ENCODE results near the gene CCDC102B.
"Not testable (repeated sequence)": the region's sequence is repeated elsewhere in the genome, so short reads cannot be mapped to it uniquely, and the experiment has no call there.

The CCDC102B gene

DNA sequence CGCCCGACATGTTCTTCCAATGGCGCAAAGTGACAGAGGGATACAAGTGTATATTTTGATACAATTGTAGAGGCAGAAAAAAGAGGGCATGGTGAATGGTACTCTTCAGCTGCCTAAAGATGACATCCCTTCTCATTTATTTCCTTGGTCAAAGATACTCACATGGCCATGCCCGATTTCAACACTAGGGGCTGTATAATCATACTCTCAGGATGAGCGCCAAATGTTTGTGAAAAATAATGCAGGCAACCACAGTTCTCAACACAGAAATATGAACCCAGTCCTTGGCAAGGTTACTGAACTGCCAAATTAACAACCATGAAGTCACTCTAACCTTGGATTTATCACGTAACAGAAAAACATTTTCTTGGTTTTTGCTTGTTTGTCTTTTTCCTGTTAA is 204.4 kb downstream of the CCDC102B start:
- H3K79me1 ChIP-seq (ENCODE audit: low read length) = no peaks in the 10 kb centered on the region
- no peak overlapping the region for H3K9ac ChIP-seq (ENCODE audit: low read length)
- no peak overlapping the region for H2BK12ac ChIP-seq (ENCODE audit: low read length)
- no peak overlapping the region for H3K4me3 ChIP-seq (ENCODE audit: low read depth, low read length)
- no peak overlapping the region for H3K27ac ChIP-seq (ENCODE audit: low read depth, low read length)
- no peak overlapping the region for H2BK120ac ChIP-seq (ENCODE audit: insufficient read depth, low read length, poor library complexity)
- no peak overlapping the region for H2BK5ac ChIP-seq (ENCODE audit: low read depth, low read length, poor library complexity)
- no peak overlapping the region for H3K4me2 ChIP-seq (ENCODE audit: low read length)
- H4K12ac ChIP-seq (ENCODE audit: low read depth, low read length) = no peak overlapping the region
- H3K14ac ChIP-seq (ENCODE audit: low read length) = no peak overlapping the region
- no peak for DNase-seq
- H3K79me2 ChIP-seq (ENCODE audit: control insufficient read depth, insufficient read depth, low read length, poor library complexity) = no peaks in the 10 kb centered on the region
- H3K23ac ChIP-seq (ENCODE audit: low read length) = no peak overlapping the region
- WGBS (ENCODE audit: extremely low coverage, insufficient coverage, insufficient read length) = no CpG with 5 or more reads among the region's 6 CpGs
- H3K9me3 ChIP-seq (ENCODE audit: insufficient read depth, low read depth, low read length) = no peaks in the 10 kb centered on the region
- no peak overlapping the region for H4K91ac ChIP-seq (ENCODE audit: low read depth, low read length)
- H3K27me3 ChIP-seq (ENCODE audit: insufficient read depth, low read length) = no peaks in the 10 kb centered on the region
- no peak overlapping the region for H2AK5ac ChIP-seq (ENCODE audit: low read length)
- H3K18ac ChIP-seq (ENCODE audit: low read length) = no peak overlapping the region
- H3K36me3 ChIP-seq (ENCODE audit: control insufficient read depth in 1 of 2, insufficient read depth in 2 of 2, low read length in 2 of 2) = no peaks in the 10 kb centered on the region
- no peak overlapping the region for H4K8ac ChIP-seq (ENCODE audit: low read depth, low read length)
- H3K4ac ChIP-seq (ENCODE audit: low read depth, low read length) = no peak overlapping the region
- H2AFZ ChIP-seq (ENCODE audit: insufficient read depth, low read length, poor library complexity) = no peak overlapping the region
- no peaks in the 10 kb centered on the region for H3K4me1 ChIP-seq (ENCODE audit: control insufficient read depth in 1 of 2, insufficient read depth in 2 of 2, low read length in 2 of 2)

DNA sequence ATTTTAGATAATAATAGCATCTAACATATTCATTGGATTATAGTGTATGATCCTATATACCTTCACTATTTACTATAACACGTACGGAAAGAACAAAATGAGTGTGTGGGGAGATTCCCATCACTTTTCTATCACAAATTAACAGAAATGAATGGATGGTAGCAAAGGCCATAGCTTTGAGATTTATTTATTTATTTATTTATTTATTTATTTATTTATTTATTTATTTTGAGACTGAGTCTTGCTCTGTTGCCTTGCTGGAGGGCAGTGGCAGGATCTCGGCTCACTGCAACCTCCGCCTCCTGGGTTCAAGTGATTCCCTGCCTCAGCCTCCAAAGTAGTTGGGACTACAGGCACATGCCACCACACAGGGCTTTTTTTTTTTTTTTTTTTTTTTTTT is 208.3 kb downstream of the CCDC102B start:
- not testable (repeated sequence) for H2BK12ac ChIP-seq (ENCODE audit: low read length); H3K27ac ChIP-seq (ENCODE audit: low read depth, low read length); H2BK5ac ChIP-seq (ENCODE audit: low read depth, low read length, poor library complexity); H3K4ac ChIP-seq (ENCODE audit: low read depth, low read length); H3K9ac ChIP-seq (ENCODE audit: low read length); H4K12ac ChIP-seq (ENCODE audit: low read depth, low read length); H4K8ac ChIP-seq (ENCODE audit: low read depth, low read length); H3K4me2 ChIP-seq (ENCODE audit: low read length); H2AK5ac ChIP-seq (ENCODE audit: low read length); H3K4me3 ChIP-seq (ENCODE audit: low read depth, low read length); H3K14ac ChIP-seq (ENCODE audit: low read length); H3K4me1 ChIP-seq (ENCODE audit: control insufficient read depth in 1 of 2, insufficient read depth in 2 of 2, low read length in 2 of 2); H3K18ac ChIP-seq (ENCODE audit: low read length); H2AFZ ChIP-seq (ENCODE audit: insufficient read depth, low read length, poor library complexity); H3K36me3 ChIP-seq (ENCODE audit: control insufficient read depth in 1 of 2, insufficient read depth in 2 of 2, low read length in 2 of 2); H3K79me1 ChIP-seq (ENCODE audit: low read length); H3K27me3 ChIP-seq (ENCODE audit: insufficient read depth, low read length); DNase-seq; H2BK120ac ChIP-seq (ENCODE audit: insufficient read depth, low read length, poor library complexity); H3K79me2 ChIP-seq (ENCODE audit: control insufficient read depth, insufficient read depth, low read length, poor library complexity); H4K91ac ChIP-seq (ENCODE audit: low read depth, low read length); H3K9me3 ChIP-seq (ENCODE audit: insufficient read depth, low read depth, low read length); H3K23ac ChIP-seq (ENCODE audit: low read length)
- WGBS (ENCODE audit: extremely low coverage, insufficient coverage, insufficient read length) = no CpG with 5 or more reads among the region's 4 CpGs

DNA sequence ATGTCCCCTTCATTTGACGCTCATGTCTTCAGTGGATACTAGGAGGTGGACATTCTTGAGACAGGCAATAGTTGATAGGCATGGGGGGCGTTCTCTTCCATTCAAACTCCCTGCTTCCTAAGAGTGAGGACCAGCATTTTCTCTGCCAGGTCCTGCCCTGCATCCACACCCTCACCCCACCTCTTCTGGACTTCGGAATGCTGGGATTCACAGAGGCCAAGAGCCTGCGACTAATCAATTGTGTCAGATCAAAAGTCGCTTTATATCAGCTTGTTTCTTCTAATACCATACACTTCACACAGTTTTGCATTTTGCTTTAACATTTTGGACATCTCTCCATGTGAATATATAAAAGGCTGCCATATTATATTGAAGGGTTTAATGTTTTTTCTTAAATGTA is 210.7 kb downstream of the CCDC102B start:
- Histone ChIP-seq H2AK5ac (ENCODE audit: low read length) (no peak overlapping the region), H3K18ac (ENCODE audit: low read length) (no peak overlapping the region), H4K12ac (ENCODE audit: low read depth, low read length) (no peak overlapping the region), H3K4me2 (ENCODE audit: low read length) (no peak overlapping the region), H2BK120ac (ENCODE audit: insufficient read depth, low read length, poor library complexity) (no peak overlapping the region), H2BK12ac (ENCODE audit: low read length) (no peak overlapping the region), H3K79me2 (ENCODE audit: control insufficient read depth, insufficient read depth, low read length, poor library complexity) (no peaks in the 10 kb centered on the region), H3K4me1 (ENCODE audit: control insufficient read depth in 1 of 2, insufficient read depth in 2 of 2, low read length in 2 of 2) (no peaks in the 10 kb centered on the region), H2BK5ac (ENCODE audit: low read depth, low read length, poor library complexity) (no peak overlapping the region), H4K8ac (ENCODE audit: low read depth, low read length) (no peak overlapping the region), H3K9ac (ENCODE audit: low read length) (no peak overlapping the region), H2AFZ (ENCODE audit: insufficient read depth, low read length, poor library complexity) (no peak overlapping the region), H3K23ac (ENCODE audit: low read length) (no peak overlapping the region), H3K27ac (ENCODE audit: low read depth, low read length) (no peak overlapping the region), H3K27me3 (ENCODE audit: insufficient read depth, low read length) (no peaks in the 10 kb centered on the region), H3K14ac (ENCODE audit: low read length) (no peak overlapping the region), H3K79me1 (ENCODE audit: low read length) (no peaks in the 10 kb centered on the region), H3K4me3 (ENCODE audit: low read depth, low read length) (no peak overlapping the region), H3K36me3 (ENCODE audit: control insufficient read depth in 1 of 2, insufficient read depth in 2 of 2, low read length in 2 of 2) (no peaks in the 10 kb centered on the region), H3K9me3 (ENCODE audit: insufficient read depth, low read depth, low read length) (no peaks in the 10 kb centered on the region), H3K4ac (ENCODE audit: low read depth, low read length) (no peak overlapping the region), H4K91ac (ENCODE audit: low read depth, low read length) (no peak overlapping the region)
- WGBS (ENCODE audit: extremely low coverage, insufficient coverage, insufficient read length) = no CpG with 5 or more reads among the region's 5 CpGs
- DNase-seq = no peak

DNA sequence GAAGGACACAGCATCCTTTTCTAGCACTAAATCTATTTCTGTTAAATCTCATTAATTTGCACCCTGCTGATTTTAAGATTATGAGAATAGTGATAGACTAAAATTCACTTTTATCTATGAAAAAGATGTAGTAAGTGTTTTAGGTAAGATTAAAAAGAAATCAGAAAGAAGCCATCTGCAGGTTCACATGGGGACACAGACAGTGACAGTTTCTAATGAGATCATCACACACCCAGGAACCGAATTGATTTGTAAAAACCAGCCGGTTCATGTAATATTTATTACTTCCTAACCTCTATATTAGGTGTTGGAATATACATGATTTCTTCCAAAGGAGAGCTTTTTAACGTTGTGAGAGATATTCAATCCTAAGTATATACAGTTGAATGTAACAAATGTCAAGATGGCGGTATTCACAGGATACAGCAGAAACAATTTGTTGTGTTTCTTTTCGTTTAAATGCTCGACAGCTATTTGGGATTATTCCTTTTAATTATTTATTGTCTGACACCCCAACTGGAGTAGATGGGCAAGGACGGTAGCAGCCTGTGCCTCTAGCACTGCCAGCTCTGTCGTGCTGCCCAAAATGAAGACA is 223.4 kb downstream of the CCDC102B start:
- no peak overlapping the region for H4K91ac ChIP-seq (ENCODE audit: low read depth, low read length)
- no peak overlapping the region for H2AFZ ChIP-seq (ENCODE audit: insufficient read depth, low read length, poor library complexity)
- H3K18ac ChIP-seq (ENCODE audit: low read length) = no peak overlapping the region
- no peak overlapping the region for H2BK120ac ChIP-seq (ENCODE audit: insufficient read depth, low read length, poor library complexity)
- H3K4ac ChIP-seq (ENCODE audit: low read depth, low read length) = no peak overlapping the region
- DNase-seq = no peak
- H4K12ac ChIP-seq (ENCODE audit: low read depth, low read length) = no peak overlapping the region
- H3K79me1 ChIP-seq (ENCODE audit: low read length) = no peaks in the 10 kb centered on the region
- no peak overlapping the region for H2BK5ac ChIP-seq (ENCODE audit: low read depth, low read length, poor library complexity)
- no peaks in the 10 kb centered on the region for H3K9me3 ChIP-seq (ENCODE audit: insufficient read depth, low read depth, low read length)
- H3K4me1 ChIP-seq (ENCODE audit: control insufficient read depth in 1 of 2, insufficient read depth in 2 of 2, low read length in 2 of 2) = no peaks in the 10 kb centered on the region
- no peak overlapping the region for H3K4me3 ChIP-seq (ENCODE audit: low read depth, low read length)
- H3K23ac ChIP-seq (ENCODE audit: low read length) = no peak overlapping the region
- H3K79me2 ChIP-seq (ENCODE audit: control insufficient read depth, insufficient read depth, low read length, poor library complexity) = no peaks in the 10 kb centered on the region
- no peak overlapping the region for H3K14ac ChIP-seq (ENCODE audit: low read length)
- no peak overlapping the region for H4K8ac ChIP-seq (ENCODE audit: low read depth, low read length)
- WGBS (ENCODE audit: extremely low coverage, insufficient coverage, insufficient read length) = no CpG with 5 or more reads among the region's 8 CpGs
- H3K36me3 ChIP-seq (ENCODE audit: control insufficient read depth in 1 of 2, insufficient read depth in 2 of 2, low read length in 2 of 2) = no peaks in the 10 kb centered on the region
- no peak overlapping the region for H3K27ac ChIP-seq (ENCODE audit: low read depth, low read length)
- H2BK12ac ChIP-seq (ENCODE audit: low read length) = no peak overlapping the region
- H3K27me3 ChIP-seq (ENCODE audit: insufficient read depth, low read length) = no peaks in the 10 kb centered on the region
- no peak overlapping the region for H2AK5ac ChIP-seq (ENCODE audit: low read length)
- H3K4me2 ChIP-seq (ENCODE audit: low read length) = no peak overlapping the region
- H3K9ac ChIP-seq (ENCODE audit: low read length) = no peak overlapping the region

Measured in trophoblast cell (in vitro differentiated cells and primary cell).